NT2/D1 (cell line): ENCODE measurements around the gene NUBP2.

Source experiments
- DNase-seq: peaks from one replicate; pipeline ENCODE4 v3.0.0-alpha.2; 2011; ENCODE audit warnings: low read depth, low spot score
- H3K27me3 ChIP-seq: 2 replicates; pipeline ENCODE4 v1.6.0; 2011; ENCODE audit warnings: mild to moderate bottlenecking; ENCODE audit not compliant: insufficient read length, insufficient read depth
- H3K36me3 ChIP-seq: 2 replicates; pipeline ENCODE4 v1.6.1; 2011; ENCODE audit warnings: mild to moderate bottlenecking, low read length, mixed read lengths; ENCODE audit not compliant: insufficient read depth, insufficient read length
- H3K4me1 ChIP-seq: 2 replicates; pipeline ENCODE4 v1.5.1; 2011; ENCODE audit not compliant: insufficient read depth, insufficient read length
- H3K4me3 ChIP-seq: 2 replicates; pipeline ENCODE4 v1.5.1; 2011; ENCODE audit warnings: low read depth; ENCODE audit not compliant: insufficient read length
- H3K9ac ChIP-seq: 2 replicates; pipeline ENCODE4 v1.6.0; 2011; ENCODE audit warnings: low read depth; ENCODE audit not compliant: insufficient read length
- H3K9me3 ChIP-seq: 2 replicates; pipeline ENCODE4 v1.5.1; 2011; ENCODE audit warnings: mild to moderate bottlenecking, low read length; ENCODE audit not compliant: insufficient read depth
- SUZ12 ChIP-seq: IDR thresholded peaks from 2 replicates; pipeline ENCODE4 v1.6.1; 2011; ENCODE audit not compliant: insufficient read length, insufficient read depth; ENCODE audit errors: extremely low read depth
- YY1 ChIP-seq: IDR thresholded peaks from 2 replicates; pipeline ENCODE4 v1.6.1; 2011; ENCODE audit not compliant: insufficient read length, insufficient read depth
- ZNF274 ChIP-seq: IDR thresholded peaks from 2 replicates; pipeline ENCODE4 v1.6.1; 2011; ENCODE audit warnings: mild to moderate bottlenecking, low read depth, low read length

Gene NUBP2

DNA sequence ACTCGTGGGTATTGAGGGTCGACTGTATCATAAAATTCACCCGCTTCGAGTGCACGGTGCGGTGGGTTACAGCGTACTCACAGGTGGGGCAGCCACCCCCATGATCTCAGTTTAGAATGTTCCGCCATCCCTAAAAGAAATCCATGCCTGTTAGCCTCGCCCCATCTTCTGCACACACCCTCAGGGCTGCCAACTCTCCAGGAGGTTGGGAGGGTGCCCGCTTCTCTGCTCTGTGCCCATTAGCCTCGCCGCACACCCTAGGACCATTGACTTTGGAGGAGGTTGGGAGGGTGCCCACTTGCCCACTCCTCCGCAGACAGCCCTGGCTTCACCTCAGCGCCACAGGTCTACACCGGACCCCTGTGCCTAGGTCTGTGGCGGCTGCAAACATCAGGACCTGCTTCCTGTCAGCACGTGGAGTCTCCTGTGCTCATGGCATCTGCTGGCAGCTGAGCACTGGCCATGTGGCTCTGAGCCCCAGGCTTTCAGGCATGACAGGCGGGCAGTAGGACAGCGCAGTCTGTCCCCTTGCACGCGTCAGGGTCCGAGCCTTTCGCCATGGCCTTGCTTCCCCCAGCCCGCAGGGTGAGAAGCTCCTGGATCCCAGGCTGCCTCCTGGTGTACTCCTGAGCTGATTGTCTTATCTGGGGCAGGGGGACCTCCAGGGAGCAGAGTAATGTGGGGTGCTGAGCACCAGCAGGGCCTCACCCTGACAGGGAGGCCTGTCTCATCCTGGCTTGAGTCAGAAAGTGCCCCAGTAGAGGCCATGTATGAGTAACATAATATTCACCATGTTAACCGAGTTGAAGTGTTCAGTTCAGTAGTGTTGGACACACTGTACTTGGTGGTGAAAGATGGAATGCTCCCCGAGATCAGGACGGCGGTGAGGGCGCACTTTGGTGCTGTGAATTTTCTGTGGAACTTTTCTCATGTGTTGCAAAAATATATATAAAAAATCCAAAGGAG is 33.3 kb upstream of the NUBP2 start:
- TF ChIP-seq SUZ12 (no peak), YY1 (no peak), ZNF274 (no peak)
- Histone ChIP-seq H3K36me3 (peaks cover 55% of the 10 kb centered on the region), H3K4me1 (peaks cover 25% of the 10 kb centered on the region), H3K9ac (no peak overlapping the region), H3K9me3 (no peaks in the 10 kb centered on the region), H3K27me3 (no peaks in the 10 kb centered on the region), H3K4me3 (no peak overlapping the region)
- DNase-seq = no peak

DNA sequence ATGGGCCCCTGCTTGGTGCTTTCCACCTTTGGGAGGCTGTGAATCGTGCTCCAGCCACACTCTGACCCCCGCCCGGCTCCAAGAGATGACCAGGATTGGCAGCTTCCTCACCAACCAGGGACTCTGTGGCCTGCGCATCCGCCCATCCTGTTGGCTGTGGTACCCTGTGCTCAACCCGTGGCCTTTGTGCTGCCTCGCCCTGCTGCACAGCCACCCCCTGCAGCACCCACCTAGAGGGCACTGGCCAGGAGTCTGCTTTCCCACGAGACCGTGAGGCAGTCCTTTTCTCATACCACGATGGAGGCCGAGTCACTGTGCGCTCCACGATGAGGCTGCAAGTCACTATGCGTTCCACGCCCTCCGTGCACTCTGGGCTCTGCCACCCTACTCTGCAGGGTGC is 30.8 kb upstream of the NUBP2 start:
- Histone ChIP-seq H3K36me3 (peaks cover 70% of the 10 kb centered on the region), H3K9ac (no peak overlapping the region), H3K27me3 (no peaks in the 10 kb centered on the region), H3K4me1 (peaks cover 7% of the 10 kb centered on the region), H3K9me3 (no peaks in the 10 kb centered on the region), H3K4me3 (no peak overlapping the region)
- DNase-seq = no peak
- TF ChIP-seq ZNF274 (no peak), YY1 (no peak), SUZ12 (no peak)

DNA sequence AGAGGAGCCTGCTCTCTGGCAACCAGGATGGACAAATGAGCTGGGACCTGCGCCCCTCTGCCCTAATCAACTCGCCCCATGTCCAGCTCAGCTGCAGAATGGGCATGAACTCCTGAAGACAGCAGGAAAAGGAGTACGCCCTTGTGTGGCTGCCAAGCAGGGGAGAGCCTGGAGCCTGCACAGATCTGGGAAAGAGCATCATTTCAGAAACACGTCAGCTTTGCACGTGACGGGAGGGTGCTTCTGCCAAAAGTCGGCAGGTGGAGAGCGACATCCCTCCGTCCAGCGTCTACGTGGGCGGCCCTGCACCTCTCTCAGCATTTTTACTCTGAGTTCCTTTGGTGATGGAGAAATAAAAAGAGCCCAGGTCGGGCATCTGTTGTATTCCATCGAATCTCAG is 29.9 kb upstream of the NUBP2 start:
- Histone ChIP-seq H3K9ac (no peak overlapping the region), H3K4me1 (peaks cover 2% of the 10 kb centered on the region), H3K36me3 (peaks cover 68% of the 10 kb centered on the region), H3K4me3 (no peak overlapping the region), H3K27me3 (no peaks in the 10 kb centered on the region), H3K9me3 (no peaks in the 10 kb centered on the region)
- TF ChIP-seq ZNF274 (no peak), YY1 (no peak), SUZ12 (no peak)
- no peak for DNase-seq

DNA sequence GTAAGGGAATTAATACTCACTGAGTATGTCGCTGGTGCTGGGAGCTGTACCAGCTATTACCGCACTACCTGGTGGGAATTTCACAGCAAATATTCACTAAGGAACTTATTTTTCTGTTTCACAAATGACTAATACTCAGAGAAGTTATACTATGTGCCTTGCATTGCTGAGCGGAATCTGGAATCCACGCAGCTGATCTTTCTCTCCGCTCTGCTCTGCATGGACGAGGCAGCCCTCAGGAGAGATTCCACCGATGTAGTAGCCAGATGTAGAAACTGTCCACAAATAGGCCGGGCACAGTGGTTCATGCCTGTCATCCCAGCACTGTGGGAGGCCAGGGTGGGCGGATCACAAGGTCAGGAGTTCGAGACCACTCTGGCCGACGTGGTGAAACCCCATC is 28.6 kb upstream of the NUBP2 start:
- no peak overlapping the region for H3K4me3 ChIP-seq
- H3K4me1 ChIP-seq = peaks cover 2% of the 10 kb centered on the region
- H3K9ac ChIP-seq = no peak overlapping the region
- H3K36me3 ChIP-seq = peaks cover 64% of the 10 kb centered on the region
- TF ChIP-seq SUZ12 = no peak
- no peak for TF ChIP-seq YY1
- no peak for DNase-seq
- H3K27me3 ChIP-seq = no peaks in the 10 kb centered on the region
- H3K9me3 ChIP-seq = no peaks in the 10 kb centered on the region

DNA sequence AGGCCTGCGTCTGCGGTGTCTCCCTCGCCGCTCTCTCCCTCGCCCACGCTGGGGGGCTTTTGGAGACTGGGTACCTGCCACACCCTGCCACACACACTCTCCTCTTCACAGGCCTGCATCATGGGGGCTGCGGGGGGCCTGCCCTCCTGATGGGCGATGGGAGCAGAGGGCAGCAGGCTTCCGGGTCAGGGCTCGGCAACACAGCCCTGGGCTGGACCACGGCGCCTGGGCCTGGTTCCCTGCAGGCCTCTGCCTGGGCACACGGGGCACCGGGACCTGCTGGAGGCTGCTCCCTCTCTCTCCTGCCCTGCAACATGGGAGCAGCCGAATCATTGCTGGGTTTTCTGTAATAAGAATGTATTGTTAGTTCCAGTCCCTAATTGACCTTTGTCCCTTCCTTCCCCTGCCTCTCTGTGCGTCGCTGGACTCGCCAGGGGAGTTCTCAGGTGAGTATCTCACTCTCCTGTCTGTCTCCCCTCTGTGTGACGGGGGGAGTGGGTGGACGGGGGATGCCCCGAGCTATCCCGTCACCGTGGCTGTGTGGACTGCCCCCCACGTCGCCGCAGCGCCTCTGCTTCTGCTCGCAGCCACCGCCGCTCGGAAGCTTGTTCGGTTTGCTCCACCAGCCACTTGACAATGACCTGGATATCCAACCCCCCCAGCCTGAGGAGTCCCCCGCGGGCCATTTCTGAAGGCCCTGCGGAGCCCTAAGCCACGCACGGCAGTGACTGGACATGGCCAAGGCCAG is 24.9 kb upstream of the NUBP2 start:
- no peak overlapping the region for H3K4me3 ChIP-seq
- peaks cover 72% of the 10 kb centered on the region for H3K36me3 ChIP-seq
- H3K4me1 ChIP-seq = peaks cover 7% of the 10 kb centered on the region
- H3K9ac ChIP-seq = peak overlapping the region; percentile 15
- TF ChIP-seq ZNF274 (no peak), YY1 (no peak), SUZ12 (no peak)
- H3K9me3 ChIP-seq = no peaks in the 10 kb centered on the region
- no peak for DNase-seq
- H3K27me3 ChIP-seq = no peaks in the 10 kb centered on the region

DNA sequence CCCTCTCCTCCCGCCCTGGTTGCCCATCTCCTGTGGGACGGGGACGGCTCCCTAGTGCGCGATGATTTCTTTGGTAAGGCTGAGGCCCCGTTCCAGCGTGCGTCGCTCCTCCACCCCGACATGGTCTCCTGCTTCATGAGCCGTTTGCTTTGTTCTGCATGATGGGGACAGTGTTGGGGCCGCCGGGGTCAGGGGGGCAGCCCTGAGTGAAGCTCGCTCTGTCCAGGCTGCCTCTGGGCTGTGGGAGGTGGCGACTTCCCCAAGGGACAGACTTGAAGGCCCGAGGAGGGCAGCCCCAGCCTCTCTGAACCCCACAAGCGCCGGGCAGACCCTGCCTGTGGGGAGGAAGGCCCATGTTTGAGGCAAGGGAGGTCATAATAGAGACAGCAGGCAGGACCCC is 23.8 kb upstream of the NUBP2 start:
- no peaks in the 10 kb centered on the region for H3K9me3 ChIP-seq

DNA sequence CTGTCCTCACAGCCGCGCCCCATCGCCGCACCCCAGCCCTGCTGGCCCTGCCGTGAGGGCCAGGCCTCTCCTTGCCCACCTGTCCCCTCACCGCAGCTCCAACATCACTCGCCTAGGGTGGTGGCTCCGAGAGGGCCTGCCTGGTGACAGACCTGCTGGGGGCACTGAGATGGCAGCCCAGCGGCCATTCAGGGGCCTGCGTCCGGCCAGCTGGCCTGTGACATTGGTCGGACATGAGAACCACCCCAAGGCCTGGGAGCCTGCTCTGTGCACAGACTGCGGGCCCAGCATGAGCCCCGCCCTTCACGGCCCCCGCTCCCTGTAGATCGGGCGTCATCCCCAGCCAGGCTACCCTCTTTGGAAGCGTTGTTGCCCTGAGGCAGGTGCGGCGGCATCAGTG is 23.2 kb upstream of the NUBP2 start:
- no peak for TF ChIP-seq YY1
- no peak for TF ChIP-seq ZNF274
- no peak for TF ChIP-seq SUZ12
- peaks cover 19% of the 10 kb centered on the region for H3K4me1 ChIP-seq
- H3K9me3 ChIP-seq = no peaks in the 10 kb centered on the region
- no peak overlapping the region for H3K4me3 ChIP-seq
- H3K36me3 ChIP-seq = peaks cover 76% of the 10 kb centered on the region
- DNase-seq = no peak
- H3K9ac ChIP-seq = no peak overlapping the region
- no peaks in the 10 kb centered on the region for H3K27me3 ChIP-seq

More for the DNA sequence above, 23.8 kb upstream of the NUBP2 start:
- H3K4me3 ChIP-seq = no peak overlapping the region
- no peaks in the 10 kb centered on the region for H3K27me3 ChIP-seq
- TF ChIP-seq ZNF274 = no peak
- no peak for TF ChIP-seq YY1
- no peak for TF ChIP-seq SUZ12
- peaks cover 14% of the 10 kb centered on the region for H3K4me1 ChIP-seq
- H3K36me3 ChIP-seq = peaks cover 76% of the 10 kb centered on the region
- H3K9ac ChIP-seq = no peak overlapping the region
- no peak for DNase-seq
